GM12865 (cell line): Measurements from ENCODE around the gene LTBP1.

ENCODE experiments used
- DNase-seq: peaks from one replicate; pipeline ENCODE4 v3.0.0; 2010; ENCODE audit warnings: low read depth
- H3K4me3 ChIP-seq: 2 replicates; pipeline ENCODE4 v1.5.1; 2011; ENCODE audit warnings: mild to moderate bottlenecking, low read depth, low read length, control low read depth
- TF ChIP-seq, protein P1 (sequence below): IDR thresholded peaks from 2 replicates; pipeline ENCODE4 v1.5.1; 2011; ENCODE audit warnings: low read length, control low read depth, low read depth, inconsistent platforms; ENCODE audit not compliant: insufficient read depth; ENCODE audit errors: missing control alignments

Gene LTBP1

GRCh38 chr2:33241581-33241980, 294.8 kb downstream of the LTBP1 start:
- DNase-seq: no peak
- TF ChIP-seq, protein P1, sequence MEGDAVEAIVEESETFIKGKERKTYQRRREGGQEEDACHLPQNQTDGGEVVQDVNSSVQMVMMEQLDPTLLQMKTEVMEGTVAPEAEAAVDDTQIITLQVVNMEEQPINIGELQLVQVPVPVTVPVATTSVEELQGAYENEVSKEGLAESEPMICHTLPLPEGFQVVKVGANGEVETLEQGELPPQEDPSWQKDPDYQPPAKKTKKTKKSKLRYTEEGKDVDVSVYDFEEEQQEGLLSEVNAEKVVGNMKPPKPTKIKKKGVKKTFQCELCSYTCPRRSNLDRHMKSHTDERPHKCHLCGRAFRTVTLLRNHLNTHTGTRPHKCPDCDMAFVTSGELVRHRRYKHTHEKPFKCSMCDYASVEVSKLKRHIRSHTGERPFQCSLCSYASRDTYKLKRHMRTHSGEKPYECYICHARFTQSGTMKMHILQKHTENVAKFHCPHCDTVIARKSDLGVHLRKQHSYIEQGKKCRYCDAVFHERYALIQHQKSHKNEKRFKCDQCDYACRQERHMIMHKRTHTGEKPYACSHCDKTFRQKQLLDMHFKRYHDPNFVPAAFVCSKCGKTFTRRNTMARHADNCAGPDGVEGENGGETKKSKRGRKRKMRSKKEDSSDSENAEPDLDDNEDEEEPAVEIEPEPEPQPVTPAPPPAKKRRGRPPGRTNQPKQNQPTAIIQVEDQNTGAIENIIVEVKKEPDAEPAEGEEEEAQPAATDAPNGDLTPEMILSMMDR: no peak
- H3K4me3 ChIP-seq: no peak overlapping the region

GRCh38 chr2:33242845-33243244, 296.1 kb downstream of the LTBP1 start:
- DNase-seq: no peak
- TF ChIP-seq, protein P1: no peak
- H3K4me3 ChIP-seq: no peak overlapping the region

DNA sequence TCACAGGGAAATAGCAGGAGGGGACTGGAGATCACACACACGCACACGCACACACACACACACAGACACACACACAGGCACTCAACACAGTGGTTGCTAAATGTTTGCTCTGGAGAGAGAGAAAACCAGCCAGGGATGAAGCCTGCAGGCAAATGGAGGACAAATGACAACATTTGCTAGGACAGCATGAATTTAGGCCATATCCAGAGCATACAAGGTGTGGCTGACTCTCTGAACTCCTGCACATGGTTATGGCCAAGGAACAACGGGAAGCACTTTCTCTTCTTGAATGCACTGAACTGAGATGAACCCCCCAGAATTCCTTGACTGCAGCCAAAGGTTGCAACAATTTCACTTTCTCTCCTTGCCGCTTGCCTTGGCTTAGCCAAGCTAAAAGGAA, 299.7 kb downstream of the LTBP1 start:
- no peak for DNase-seq
- H3K4me3 ChIP-seq: no peak overlapping the region

GRCh38 chr2:33247365-33247764, 300.6 kb downstream of the LTBP1 start:
- TF ChIP-seq, protein P1: no peak
- no peak for DNase-seq

More for the DNA sequence above, 299.7 kb downstream of the LTBP1 start:
- TF ChIP-seq, protein P1: no peak

GRCh38 chr2:33250417-33251029, 303.8 kb downstream of the LTBP1 start:
- no peak overlapping the region for H3K4me3 ChIP-seq
- TF ChIP-seq, protein P1: no peak
- no peak for DNase-seq

More at GRCh38 chr2:33247365-33247764, 300.6 kb downstream of the LTBP1 start:
- H3K4me3 ChIP-seq: no peak overlapping the region

DNA sequence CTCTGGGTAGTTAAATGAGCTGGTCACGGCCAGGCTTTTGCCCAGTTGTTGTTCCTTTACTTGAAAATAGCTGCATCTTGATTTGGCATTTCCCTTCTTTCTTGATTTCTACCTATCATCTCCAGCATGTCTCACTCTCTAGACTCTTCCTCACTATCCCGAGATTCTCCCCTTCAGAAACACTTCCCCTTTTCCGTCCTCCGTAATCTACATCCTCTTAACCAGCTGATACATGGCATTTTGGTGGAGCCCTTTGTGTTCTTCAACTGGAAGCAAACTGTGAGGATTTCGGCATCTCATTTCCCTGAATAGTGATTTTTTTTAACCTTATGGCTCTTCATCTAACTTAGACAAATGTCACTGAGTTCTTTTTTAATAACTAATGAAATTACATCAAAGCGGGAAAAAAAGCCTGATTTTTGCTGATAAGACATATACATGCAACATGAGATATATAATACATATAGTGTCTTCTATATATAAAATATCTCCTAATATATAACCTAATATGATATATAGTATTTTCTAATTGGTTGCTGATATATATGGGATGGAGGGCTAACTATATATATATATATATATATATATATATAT, 309.5 kb downstream of the LTBP1 start:
- DNase-seq: no peak
- TF ChIP-seq, protein P1: no peak
- no peak overlapping the region for H3K4me3 ChIP-seq

GRCh38 chr2:33258387-33258786, 311.6 kb downstream of the LTBP1 start:
- no peak for DNase-seq
- TF ChIP-seq, protein P1: no peak
- H3K4me3 ChIP-seq: no peak overlapping the region
